Measurements from ENCODE around the gene PRKCB. TPM values are rescaled to one million over a fixed set of nuclear protein-coding genes. Genes with fewer than 3 reads are reported as not detected.

PRKCB gene
- total and polyA plus RNA-seq, 2 of the 8 experiments (the other 6 are each of a cell fraction or from before 2014, with no cell fraction given), result 7.1 to 12.1 TPM

DNA sequence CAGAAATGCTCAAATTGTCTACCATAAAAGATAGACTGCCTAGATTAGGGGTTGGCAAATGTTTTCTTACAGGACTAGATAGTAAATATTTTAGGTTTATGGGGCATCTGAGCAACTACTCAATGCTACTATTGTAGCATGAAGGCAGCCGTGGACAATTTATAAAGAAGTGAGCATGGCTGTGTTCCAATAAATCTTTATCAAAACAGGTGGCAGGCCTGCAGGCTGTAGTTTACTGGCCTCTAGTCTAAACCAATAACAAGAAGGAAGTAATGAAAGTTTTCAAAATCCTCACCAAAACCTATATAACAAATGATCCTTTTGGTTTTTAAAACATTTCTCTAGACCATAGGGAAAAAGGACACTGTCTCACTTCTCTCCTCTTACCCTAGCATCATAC lies 105.2 kb downstream of the PRKCB start:
- H3K14ac ChIP-seq (ENCODE audit: insufficient read length), result no peak overlapping the region
- H3K27me3 ChIP-seq (replicated peaks in 1 of 4; ENCODE audit: control insufficient read depth in 3 of 4, extremely low read depth in 1 of 4, insufficient read depth in 3 of 4, low read length in 3 of 4), result no peaks in the 10 kb centered on the region
- H3K23me2 ChIP-seq (ENCODE audit: low read depth, low read length), result no peaks in the 10 kb centered on the region
- H3K4me1 ChIP-seq (replicated peaks in 1 of 4; ENCODE audit: control insufficient read depth in 3 of 4, insufficient read depth in 4 of 4, low read length in 3 of 4), result no peaks in the 10 kb centered on the region
- no peak overlapping the region for H2BK15ac ChIP-seq (ENCODE audit: low read length)
- no peak overlapping the region for H4K91ac ChIP-seq (replicated peaks; ENCODE audit: insufficient read length, low read length)
- no peak overlapping the region for H3K27ac ChIP-seq (ENCODE audit: low read depth, low read length)
- CTCF ChIA-PET (ENCODE audit: partially characterized antibody), result no interaction called here
- no peak overlapping the region for H2BK20ac ChIP-seq (ENCODE audit: low read length)
- no peak overlapping the region for H3K4ac ChIP-seq (replicated peaks; ENCODE audit: insufficient read length, low read depth, low read length)
- no peak overlapping the region for H3K4me2 ChIP-seq (ENCODE audit: insufficient read depth in 1 of 2, low read depth in 2 of 2, low read length in 2 of 2)
- H3K18ac ChIP-seq (ENCODE audit: extremely low read depth, low read length), result no peak overlapping the region
- H2AFZ ChIP-seq (ENCODE audit: low read length), result no peak overlapping the region
- WGBS, 2 experiments (ENCODE audit: extremely low coverage in 1 of 2, insufficient coverage in 1 of 2, insufficient read length in 1 of 2, insufficient replicate concordance in 2 of 2, low coverage in 1 of 2, low lambda C conversion rate in 2 of 2, missing lambda C conversion rate in 1 of 2), result 89% methylated on average over 1 of the region's 1 CpG; no CpG with 5 or more reads in 1 of the 2 experiments
- no peak overlapping the region for H2BK120ac ChIP-seq (replicated peaks; ENCODE audit: low read depth, low read length)
- POLR2A ChIA-PET (ENCODE audit: partially characterized antibody), result interaction anchor here (0.6 kb wide), 1 partner anchor 88 kb away, joined by 3 read pairs; no protein-coding TSS in a partner anchor
- H2AK5ac ChIP-seq (ENCODE audit: low read depth, low read length), result no peak overlapping the region
- no peak overlapping the region for H3K23ac ChIP-seq (ENCODE audit: insufficient read length)
- H3K9me3 ChIP-seq (ENCODE audit: insufficient read depth in 2 of 2, low read depth in 1 of 2, low read length in 1 of 2), result no peaks in the 10 kb centered on the region
- H4K8ac ChIP-seq (ENCODE audit: extremely low read depth, insufficient read depth, low read length), result no peak overlapping the region
- H3K36me3 ChIP-seq (ENCODE audit: control insufficient read depth in 2 of 4, insufficient read depth in 4 of 4, low read length in 3 of 4), result no peaks in the 10 kb centered on the region
- no peak for TF ChIP-seq POLR2A (IDR thresholded peaks at IDR 0.05; ENCODE audit: control extremely low read depth in 1 of 2, low read depth in 2 of 2, low read length in 2 of 2)
- TF ChIP-seq CBX5 (IDR thresholded peaks at IDR 0.05; ENCODE audit: low read depth, low read length), result no peak
- no peak for TF ChIP-seq BACH1 (IDR thresholded peaks at IDR 0.05; ENCODE audit: low read length)
- TF ChIP-seq RBBP5 (IDR thresholded peaks at IDR 0.05; ENCODE audit: borderline replicate concordance, low read depth, low read length), result no peak
- no peak for TF ChIP-seq JUND (IDR thresholded peaks at IDR 0.05; ENCODE audit: low read length)
- no peak for TF ChIP-seq BRCA1 (IDR thresholded peaks at IDR 0.05; ENCODE audit: low read depth, low read length)
- no peak for TF ChIP-seq RFX5 (IDR thresholded peaks at IDR 0.05; ENCODE audit: borderline replicate concordance, low read depth, low read length)
- H3K4me3 ChIP-seq (ENCODE audit: extremely low read depth in 1 of 4, insufficient read depth in 2 of 4, low read depth in 3 of 4, low read length in 4 of 4), result no peak overlapping the region
- H2BK12ac ChIP-seq (ENCODE audit: low read depth, low read length), result no peak overlapping the region
- H2BK5ac ChIP-seq (ENCODE audit: low read depth, low read length), result no peak overlapping the region
- H3K56ac ChIP-seq (replicated peaks; ENCODE audit: insufficient read length, low read depth, low read length), result no peak overlapping the region
- no peak overlapping the region for H3K9ac ChIP-seq (replicated peaks in 1 of 4; ENCODE audit: extremely low read depth in 1 of 4, low read depth in 3 of 4, low read length in 3 of 4)
- no peaks in the 10 kb centered on the region for H3K79me2 ChIP-seq (ENCODE audit: control insufficient read depth in 1 of 2, insufficient read depth in 2 of 2, low read length in 2 of 2)
- DNase-seq (ENCODE audit: low read depth in 1 of 2, low spot score in 2 of 2) (no peak), FAIRE-seq (no peak)
- H4K20me1 ChIP-seq (replicated peaks in 1 of 2; ENCODE audit: control insufficient read depth in 1 of 2, insufficient read depth in 2 of 2, low read length in 2 of 2), result no peaks in the 10 kb centered on the region
- H4K5ac ChIP-seq (ENCODE audit: insufficient read length, low read depth, low read length), result no peak overlapping the region
- H3K79me1 ChIP-seq (ENCODE audit: low read depth, low read length), result no peaks in the 10 kb centered on the region
